ENCODE data around the gene IL1F10.

IL1F10 gene

DNA sequence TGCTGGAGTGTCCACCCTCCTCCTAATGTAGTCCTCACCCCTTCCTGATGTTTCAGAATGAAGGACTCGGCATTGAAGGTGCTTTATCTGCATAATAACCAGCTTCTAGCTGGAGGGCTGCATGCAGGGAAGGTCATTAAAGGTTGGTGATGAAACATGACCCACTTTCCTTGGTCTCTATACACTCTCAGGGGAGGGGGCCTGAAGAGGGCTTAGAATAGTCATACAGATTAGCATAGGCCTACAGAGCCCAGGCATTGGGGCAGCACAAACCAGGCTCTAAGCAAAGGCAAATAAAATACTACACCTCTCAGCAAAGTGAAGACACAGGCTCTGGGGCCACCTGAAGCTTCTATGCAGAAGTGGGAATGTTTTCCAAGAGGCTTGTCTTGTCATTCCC lies 7.0 kb upstream of the IL1F10 start:
- ATAC-seq: no peak

DNA sequence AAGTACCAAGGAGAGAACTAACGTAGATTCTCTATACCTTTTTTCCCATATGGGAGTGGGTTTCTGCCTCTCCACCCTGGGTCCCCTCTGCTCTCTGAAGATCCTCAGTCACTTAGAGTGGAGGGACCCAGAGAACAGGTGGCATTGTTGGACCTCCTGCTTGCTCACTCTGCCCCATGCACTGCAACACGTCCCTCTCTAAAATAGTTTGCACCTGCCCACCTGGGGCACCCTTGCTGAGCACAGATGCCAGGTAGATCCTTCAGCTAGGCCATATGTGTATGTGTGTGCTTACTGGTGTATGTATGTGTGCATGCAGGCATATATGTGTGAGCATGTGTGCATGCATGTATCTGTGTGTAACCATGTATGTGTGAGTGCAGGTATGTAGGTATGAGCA lies 6.5 kb upstream of the IL1F10 start:
- TF ChIP-seq TCF4 (CRISPR knock-in tag; IDR thresholded peaks at IDR 0.05; ENCODE audit: borderline replicate concordance): no peak
- no peak for TF ChIP-seq ARNTL (CRISPR knock-in tag; IDR thresholded peaks at IDR 0.05; ENCODE audit: borderline replicate concordance, low read depth)
- TF ChIP-seq ZNF8 (CRISPR knock-in tag; IDR thresholded peaks at IDR 0.05): no peak
- TF ChIP-seq PPARA (CRISPR knock-in tag; IDR thresholded peaks at IDR 0.05; ENCODE audit: borderline replicate concordance): no peak
- TF ChIP-seq GLIS3 (CRISPR knock-in tag; IDR thresholded peaks at IDR 0.05): no peak
- TF ChIP-seq ZNF565 (CRISPR knock-in tag; conservative IDR thresholded peaks at IDR 0.05; ENCODE audit: low read depth): no peak
- TF ChIP-seq ZFP30 (CRISPR knock-in tag; IDR thresholded peaks at IDR 0.05): no peak
- TF ChIP-seq BACH2 (CRISPR knock-in tag; IDR thresholded peaks at IDR 0.05; ENCODE audit: borderline replicate concordance): no peak
- TF ChIP-seq, protein P1, sequence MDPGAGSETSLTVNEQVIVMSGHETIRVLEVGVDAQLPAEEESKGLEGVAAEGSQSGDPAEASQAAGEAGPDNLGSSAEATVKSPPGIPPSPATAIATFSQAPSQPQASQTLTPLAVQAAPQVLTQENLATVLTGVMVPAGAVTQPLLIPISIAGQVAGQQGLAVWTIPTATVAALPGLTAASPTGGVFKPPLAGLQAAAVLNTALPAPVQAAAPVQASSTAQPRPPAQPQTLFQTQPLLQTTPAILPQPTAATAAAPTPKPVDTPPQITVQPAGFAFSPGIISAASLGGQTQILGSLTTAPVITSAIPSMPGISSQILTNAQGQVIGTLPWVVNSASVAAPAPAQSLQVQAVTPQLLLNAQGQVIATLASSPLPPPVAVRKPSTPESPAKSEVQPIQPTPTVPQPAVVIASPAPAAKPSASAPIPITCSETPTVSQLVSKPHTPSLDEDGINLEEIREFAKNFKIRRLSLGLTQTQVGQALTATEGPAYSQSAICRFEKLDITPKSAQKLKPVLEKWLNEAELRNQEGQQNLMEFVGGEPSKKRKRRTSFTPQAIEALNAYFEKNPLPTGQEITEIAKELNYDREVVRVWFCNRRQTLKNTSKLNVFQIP (CRISPR knock-in tag; IDR thresholded peaks at IDR 0.05; ENCODE audit: borderline replicate concordance, low read depth): no peak
- TF ChIP-seq, protein P2, sequence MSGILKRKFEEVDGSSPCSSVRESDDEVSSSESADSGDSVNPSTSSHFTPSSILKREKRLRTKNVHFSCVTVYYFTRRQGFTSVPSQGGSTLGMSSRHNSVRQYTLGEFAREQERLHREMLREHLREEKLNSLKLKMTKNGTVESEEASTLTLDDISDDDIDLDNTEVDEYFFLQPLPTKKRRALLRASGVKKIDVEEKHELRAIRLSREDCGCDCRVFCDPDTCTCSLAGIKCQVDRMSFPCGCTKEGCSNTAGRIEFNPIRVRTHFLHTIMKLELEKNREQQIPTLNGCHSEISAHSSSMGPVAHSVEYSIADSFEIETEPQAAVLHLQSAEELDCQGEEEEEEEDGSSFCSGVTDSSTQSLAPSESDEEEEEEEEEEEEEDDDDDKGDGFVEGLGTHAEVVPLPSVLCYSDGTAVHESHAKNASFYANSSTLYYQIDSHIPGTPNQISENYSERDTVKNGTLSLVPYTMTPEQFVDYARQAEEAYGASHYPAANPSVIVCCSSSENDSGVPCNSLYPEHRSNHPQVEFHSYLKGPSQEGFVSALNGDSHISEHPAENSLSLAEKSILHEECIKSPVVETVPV (CRISPR knock-in tag; IDR thresholded peaks at IDR 0.05): no peak
- TF ChIP-seq, protein P3, sequence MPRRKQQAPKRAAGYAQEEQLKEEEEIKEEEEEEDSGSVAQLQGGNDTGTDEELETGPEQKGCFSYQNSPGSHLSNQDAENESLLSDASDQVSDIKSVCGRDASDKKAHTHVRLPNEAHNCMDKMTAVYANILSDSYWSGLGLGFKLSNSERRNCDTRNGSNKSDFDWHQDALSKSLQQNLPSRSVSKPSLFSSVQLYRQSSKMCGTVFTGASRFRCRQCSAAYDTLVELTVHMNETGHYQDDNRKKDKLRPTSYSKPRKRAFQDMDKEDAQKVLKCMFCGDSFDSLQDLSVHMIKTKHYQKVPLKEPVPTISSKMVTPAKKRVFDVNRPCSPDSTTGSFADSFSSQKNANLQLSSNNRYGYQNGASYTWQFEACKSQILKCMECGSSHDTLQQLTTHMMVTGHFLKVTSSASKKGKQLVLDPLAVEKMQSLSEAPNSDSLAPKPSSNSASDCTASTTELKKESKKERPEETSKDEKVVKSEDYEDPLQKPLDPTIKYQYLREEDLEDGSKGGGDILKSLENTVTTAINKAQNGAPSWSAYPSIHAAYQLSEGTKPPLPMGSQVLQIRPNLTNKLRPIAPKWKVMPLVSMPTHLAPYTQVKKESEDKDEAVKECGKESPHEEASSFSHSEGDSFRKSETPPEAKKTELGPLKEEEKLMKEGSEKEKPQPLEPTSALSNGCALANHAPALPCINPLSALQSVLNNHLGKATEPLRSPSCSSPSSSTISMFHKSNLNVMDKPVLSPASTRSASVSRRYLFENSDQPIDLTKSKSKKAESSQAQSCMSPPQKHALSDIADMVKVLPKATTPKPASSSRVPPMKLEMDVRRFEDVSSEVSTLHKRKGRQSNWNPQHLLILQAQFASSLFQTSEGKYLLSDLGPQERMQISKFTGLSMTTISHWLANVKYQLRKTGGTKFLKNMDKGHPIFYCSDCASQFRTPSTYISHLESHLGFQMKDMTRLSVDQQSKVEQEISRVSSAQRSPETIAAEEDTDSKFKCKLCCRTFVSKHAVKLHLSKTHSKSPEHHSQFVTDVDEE (CRISPR knock-in tag; IDR thresholded peaks at IDR 0.05): no peak
- TF ChIP-seq ISL1 (CRISPR knock-in tag; IDR thresholded peaks at IDR 0.05): no peak
- TF ChIP-seq ESRRG (CRISPR knock-in tag; IDR thresholded peaks at IDR 0.05): no peak
- no peak for TF ChIP-seq ZFP3 (CRISPR knock-in tag; IDR thresholded peaks at IDR 0.05)
- no peak for TF ChIP-seq ZNF70 (CRISPR knock-in tag; IDR thresholded peaks at IDR 0.05)
- TF ChIP-seq RARB (CRISPR knock-in tag; IDR thresholded peaks at IDR 0.05): no peak
- TF ChIP-seq, protein P4, sequence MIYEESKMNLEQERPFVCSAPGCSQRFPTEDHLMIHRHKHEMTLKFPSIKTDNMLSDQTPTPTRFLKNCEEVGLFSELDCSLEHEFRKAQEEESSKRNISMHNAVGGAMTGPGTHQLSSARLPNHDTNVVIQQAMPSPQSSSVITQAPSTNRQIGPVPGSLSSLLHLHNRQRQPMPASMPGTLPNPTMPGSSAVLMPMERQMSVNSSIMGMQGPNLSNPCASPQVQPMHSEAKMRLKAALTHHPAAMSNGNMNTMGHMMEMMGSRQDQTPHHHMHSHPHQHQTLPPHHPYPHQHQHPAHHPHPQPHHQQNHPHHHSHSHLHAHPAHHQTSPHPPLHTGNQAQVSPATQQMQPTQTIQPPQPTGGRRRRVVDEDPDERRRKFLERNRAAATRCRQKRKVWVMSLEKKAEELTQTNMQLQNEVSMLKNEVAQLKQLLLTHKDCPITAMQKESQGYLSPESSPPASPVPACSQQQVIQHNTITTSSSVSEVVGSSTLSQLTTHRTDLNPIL (CRISPR knock-in tag; IDR thresholded peaks at IDR 0.05; ENCODE audit: low read depth): no peak
- TF ChIP-seq CSDC2 (CRISPR knock-in tag; IDR thresholded peaks at IDR 0.05): no peak
- no peak for TF ChIP-seq SNAI2 (CRISPR knock-in tag; IDR thresholded peaks at IDR 0.05)
- no peak for ATAC-seq

More for the DNA sequence above, 7.0 kb upstream of the IL1F10 start:
- TF ChIP-seq, protein P5, sequence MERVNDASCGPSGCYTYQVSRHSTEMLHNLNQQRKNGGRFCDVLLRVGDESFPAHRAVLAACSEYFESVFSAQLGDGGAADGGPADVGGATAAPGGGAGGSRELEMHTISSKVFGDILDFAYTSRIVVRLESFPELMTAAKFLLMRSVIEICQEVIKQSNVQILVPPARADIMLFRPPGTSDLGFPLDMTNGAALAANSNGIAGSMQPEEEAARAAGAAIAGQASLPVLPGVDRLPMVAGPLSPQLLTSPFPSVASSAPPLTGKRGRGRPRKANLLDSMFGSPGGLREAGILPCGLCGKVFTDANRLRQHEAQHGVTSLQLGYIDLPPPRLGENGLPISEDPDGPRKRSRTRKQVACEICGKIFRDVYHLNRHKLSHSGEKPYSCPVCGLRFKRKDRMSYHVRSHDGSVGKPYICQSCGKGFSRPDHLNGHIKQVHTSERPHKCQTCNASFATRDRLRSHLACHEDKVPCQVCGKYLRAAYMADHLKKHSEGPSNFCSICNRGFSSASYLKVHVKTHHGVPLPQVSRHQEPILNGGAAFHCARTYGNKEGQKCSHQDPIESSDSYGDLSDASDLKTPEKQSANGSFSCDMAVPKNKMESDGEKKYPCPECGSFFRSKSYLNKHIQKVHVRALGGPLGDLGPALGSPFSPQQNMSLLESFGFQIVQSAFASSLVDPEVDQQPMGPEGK (CRISPR knock-in tag; IDR thresholded peaks at IDR 0.05; ENCODE audit: borderline replicate concordance): no peak
- TF ChIP-seq OSR1 (CRISPR knock-in tag; IDR thresholded peaks at IDR 0.05) (no peak), ESRRG (CRISPR knock-in tag; IDR thresholded peaks at IDR 0.05) (no peak), PPARA (CRISPR knock-in tag; IDR thresholded peaks at IDR 0.05; ENCODE audit: borderline replicate concordance) (no peak), ZNF8 (CRISPR knock-in tag; IDR thresholded peaks at IDR 0.05) (no peak), TCF4 (CRISPR knock-in tag; IDR thresholded peaks at IDR 0.05; ENCODE audit: borderline replicate concordance) (no peak), ZNF70 (CRISPR knock-in tag; IDR thresholded peaks at IDR 0.05) (no peak), ZNF565 (CRISPR knock-in tag; conservative IDR thresholded peaks at IDR 0.05; ENCODE audit: low read depth) (no peak), ISL1 (CRISPR knock-in tag; IDR thresholded peaks at IDR 0.05) (no peak), GLIS3 (CRISPR knock-in tag; IDR thresholded peaks at IDR 0.05) (no peak), CSDC2 (CRISPR knock-in tag; IDR thresholded peaks at IDR 0.05) (no peak), TOX (CRISPR knock-in tag; IDR thresholded peaks at IDR 0.05; ENCODE audit: borderline replicate concordance) (no peak), ARNTL (CRISPR knock-in tag; IDR thresholded peaks at IDR 0.05; ENCODE audit: borderline replicate concordance, low read depth) (no peak)
- TF ChIP-seq, protein P4 (CRISPR knock-in tag; IDR thresholded peaks at IDR 0.05; ENCODE audit: low read depth): no peak
- TF ChIP-seq, protein P2 (CRISPR knock-in tag; IDR thresholded peaks at IDR 0.05): no peak

All from SK-N-SH treated with all-trans-retinoic acid at 6 μM for 48 hours (cell line).